Kidney (tissue), 14 donors: Measurements from ENCODE around the gene SLC39A3. TPM values are rescaled to one million over a fixed set of nuclear protein-coding genes. Genes with fewer than 3 reads are reported as not detected.

Experiments used
- DNase-seq, 5 donors: peaks; one replicate each; pipeline ENCODE4 v3.0.0-alpha.2; 2013 to 2020
- FAIRE-seq: peaks from 2 replicates; lab custom pipeline; 2012; peaks lifted over from hg19 to GRCh38; lab: Jason Lieb, UNC
- H3K27ac ChIP-seq, 2 donors: one replicate each; pipeline ENCODE4 v1.7.0; 2013; ENCODE audit warnings: low read depth in 2 of 2, low read length in 2 of 2, inconsistent platforms in 1 of 2
- H3K27me3 ChIP-seq: one replicate; pipeline ENCODE4 v1.7.1; 2013; ENCODE audit warnings: low read length, inconsistent platforms; ENCODE audit not compliant: control insufficient read depth, insufficient read depth
- H3K36me3 ChIP-seq, 3 donors: one replicate each; pipeline versions ENCODE4 v1.7.0 to v1.7.1; 2013; ENCODE audit warnings: low read length in 3 of 3, control low read depth in 1 of 3, inconsistent platforms in 1 of 3; ENCODE audit not compliant: insufficient read depth in 3 of 3, control insufficient read depth in 2 of 3
- H3K4me1 ChIP-seq, 3 donors: one replicate each; pipeline versions ENCODE4 v1.7.0 to v1.7.1; 2013; ENCODE audit warnings: low read length in 3 of 3, inconsistent platforms in 1 of 3, low read depth in 1 of 3; ENCODE audit not compliant: control insufficient read depth in 2 of 3, insufficient read depth in 2 of 3
- H3K4me3 ChIP-seq, 3 donors: one replicate each; pipeline versions ENCODE4 v1.7.0 to v1.8.1; 2013; ENCODE audit warnings: low read length in 3 of 3, control low read depth in 1 of 3, inconsistent platforms in 1 of 3
- H3K9ac ChIP-seq, 3 donors: one replicate each; pipeline versions ENCODE4 v1.7.0 to v1.7.1; 2013; ENCODE audit warnings: low read length in 3 of 3, control low read depth in 1 of 3, inconsistent platforms in 1 of 3
- H3K9me3 ChIP-seq, 3 donors: one replicate each; pipeline versions ENCODE4 v1.7.0 to v1.7.1; 2013; ENCODE audit warnings: low read length in 3 of 3, control low read depth in 1 of 3, inconsistent platforms in 1 of 3; ENCODE audit not compliant: control insufficient read depth in 2 of 3, insufficient read depth in 1 of 3
- CTCF ChIP-seq: IDR thresholded peaks from 3 replicates; pipeline ENCODE4 v1.5.1; 2012; ENCODE audit warnings: mild to moderate bottlenecking, moderate library complexity, borderline replicate concordance; ENCODE audit not compliant: insufficient read depth; ENCODE audit errors: extremely low read depth
- intact Hi-C: fragments of 100-400 bp; cut with DNase I; formaldehyde crosslinking; loops from one replicate; pipeline ENCODE4 v1.11.1; 2022
- polyA plus RNA-seq: library from polyadenylated mRNA; stranded (reverse); fragments of 350-450 nt; fragmentation: Illumina TruSeq; extraction: RNeasy Lipid Tissue Mini Kit (QIAGEN cat#74804); gene quantifications from one replicate; pipeline ENCODE4 v1.2.3, GENCODE V29; 2014; ENCODE audit warnings: low read depth, low replicate concordance; ENCODE audit not compliant: insufficient read depth
- total RNA-seq: library from RNA; stranded (reverse); fragmentation: NEBNext Ultra II Directional; extraction: Animal tissue kit (Norgen Biotek cat#: 25700); gene quantifications from one replicate; pipeline ENCODE4 v1.2.1, GENCODE V29; 2021
- donor health status: control.
- donor health status: control.
- donor health status: control.
- donor health status: control.
- donor health status: control.
- donor health status: DM: yes; HTN: yes; CAD: no.
- donor health status: Normal renal cell carcinoma (clear cell type).

Gene SLC39A3
- total and polyA plus RNA-seq, 2 donors from 2014 or later, result 31.1 to 38.0 TPM

GRCh38 chr19:2703077-2703437 is 36.8 kb downstream of the SLC39A3 start:
- Histone ChIP-seq H3K4me1 (peaks cover 0 to 8% (median 3%) of the 10 kb centered on the region in 3 donors), H3K9me3 (no peaks in the 10 kb centered on the region), H3K4me3 (peak overlapping the region; percentile 2 to 56 (median 28)), H3K36me3 (no peaks in the 10 kb centered on the region), H3K27ac (no peak overlapping the region), H3K9ac (peak overlapping the region in 1 of 3 donors; percentile 32), H3K27me3 (peaks cover 6% of the 10 kb centered on the region)
- no peak for TF ChIP-seq CTCF
- FAIRE-seq, result no peak
- intact Hi-C loops, result no loop called here
- no peak for DNase-seq

GRCh38 chr19:2702170-2703076 is 37.4 kb downstream of the SLC39A3 start, which contains the start of gene GNG7:
TSS of gene GNG7 (minus strand) at chr19:2702694. CDS start at chr19:2520688, 182,006 bp downstream.
- FAIRE-seq (no peak), DNase-seq (peak; percentile 95 to 98 (median 97))
- peaks cover 6% of the 10 kb centered on the region for H3K27me3 ChIP-seq
- H3K27ac ChIP-seq, result no peak within 1 kb of the TSS
- H3K36me3 ChIP-seq, result no peaks in the 10 kb centered on the region
- H3K9ac ChIP-seq, result peak within 1 kb of the TSS in 2 of 3 donors; percentile 32 to 65
- H3K4me1 ChIP-seq, result peaks cover 0 to 8% (median 3%) of the 10 kb centered on the region in 3 donors
- no peak for TF ChIP-seq CTCF
- H3K9me3 ChIP-seq, result no peaks in the 10 kb centered on the region
- peak within 1 kb of the TSS; percentile 28 to 56 (median 44) for H3K4me3 ChIP-seq
- intact Hi-C loops, result no loop called here

GRCh38 chr19:2701361-2702169 is 38.3 kb downstream of the SLC39A3 start:
- TF ChIP-seq CTCF, result no peak
- intact Hi-C loops, result no loop called here
- Histone ChIP-seq H3K4me1 (peaks cover 0 to 8% (median 3%) of the 10 kb centered on the region in 3 donors), H3K27me3 (peaks cover 6% of the 10 kb centered on the region), H3K9ac (peak overlapping the region in 1 of 3 donors; percentile 65), H3K36me3 (no peaks in the 10 kb centered on the region), H3K4me3 (peak overlapping the region in 2 of 3 donors; percentile 44 to 52), H3K27ac (no peak overlapping the region), H3K9me3 (no peaks in the 10 kb centered on the region)
- FAIRE-seq, result no peak
- DNase-seq, result no peak
